GM12873 (cell line): Measurements from ENCODE around the gene OAS1.

Experiments
- TF ChIP-seq, protein P1 (sequence below): IDR thresholded peaks from 2 replicates; pipeline ENCODE4 v1.5.1; 2012; ENCODE audit warnings: low read depth, mild to moderate bottlenecking, moderate library complexity, low read length, control low read depth; ENCODE audit not compliant: insufficient read depth; ENCODE audit errors: missing control alignments

OAS1 gene

GRCh38 chr12:112948806-112949205, 42.0 kb downstream of the OAS1 start:
- TF ChIP-seq, protein P1, sequence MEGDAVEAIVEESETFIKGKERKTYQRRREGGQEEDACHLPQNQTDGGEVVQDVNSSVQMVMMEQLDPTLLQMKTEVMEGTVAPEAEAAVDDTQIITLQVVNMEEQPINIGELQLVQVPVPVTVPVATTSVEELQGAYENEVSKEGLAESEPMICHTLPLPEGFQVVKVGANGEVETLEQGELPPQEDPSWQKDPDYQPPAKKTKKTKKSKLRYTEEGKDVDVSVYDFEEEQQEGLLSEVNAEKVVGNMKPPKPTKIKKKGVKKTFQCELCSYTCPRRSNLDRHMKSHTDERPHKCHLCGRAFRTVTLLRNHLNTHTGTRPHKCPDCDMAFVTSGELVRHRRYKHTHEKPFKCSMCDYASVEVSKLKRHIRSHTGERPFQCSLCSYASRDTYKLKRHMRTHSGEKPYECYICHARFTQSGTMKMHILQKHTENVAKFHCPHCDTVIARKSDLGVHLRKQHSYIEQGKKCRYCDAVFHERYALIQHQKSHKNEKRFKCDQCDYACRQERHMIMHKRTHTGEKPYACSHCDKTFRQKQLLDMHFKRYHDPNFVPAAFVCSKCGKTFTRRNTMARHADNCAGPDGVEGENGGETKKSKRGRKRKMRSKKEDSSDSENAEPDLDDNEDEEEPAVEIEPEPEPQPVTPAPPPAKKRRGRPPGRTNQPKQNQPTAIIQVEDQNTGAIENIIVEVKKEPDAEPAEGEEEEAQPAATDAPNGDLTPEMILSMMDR: no peak

DNA sequence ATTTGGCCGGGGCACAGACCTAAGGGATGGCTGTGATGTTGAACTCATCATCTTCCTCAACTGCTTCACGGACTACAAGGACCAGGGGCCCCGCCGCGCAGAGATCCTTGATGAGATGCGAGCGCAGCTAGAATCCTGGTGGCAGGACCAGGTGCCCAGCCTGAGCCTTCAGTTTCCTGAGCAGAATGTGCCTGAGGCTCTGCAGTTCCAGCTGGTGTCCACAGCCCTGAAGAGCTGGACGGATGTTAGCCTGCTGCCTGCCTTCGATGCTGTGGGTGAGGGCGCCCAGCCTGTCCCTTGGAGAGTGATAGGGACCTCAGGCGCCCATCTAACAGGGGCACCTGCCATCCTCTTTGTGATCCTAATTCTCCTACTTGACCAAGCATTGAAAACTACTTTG, 43.9 kb downstream of the OAS1 start:
- TF ChIP-seq, protein P1: no peak

- TF ChIP-seq, protein P1: no peak
These were observed 54.3 kb downstream of the OAS1 start for GRCh38 chr12:112961074-112961473.

GRCh38 chr12:112961536-112961935, 54.8 kb downstream of the OAS1 start:
- TF ChIP-seq, protein P1: no peak

DNA sequence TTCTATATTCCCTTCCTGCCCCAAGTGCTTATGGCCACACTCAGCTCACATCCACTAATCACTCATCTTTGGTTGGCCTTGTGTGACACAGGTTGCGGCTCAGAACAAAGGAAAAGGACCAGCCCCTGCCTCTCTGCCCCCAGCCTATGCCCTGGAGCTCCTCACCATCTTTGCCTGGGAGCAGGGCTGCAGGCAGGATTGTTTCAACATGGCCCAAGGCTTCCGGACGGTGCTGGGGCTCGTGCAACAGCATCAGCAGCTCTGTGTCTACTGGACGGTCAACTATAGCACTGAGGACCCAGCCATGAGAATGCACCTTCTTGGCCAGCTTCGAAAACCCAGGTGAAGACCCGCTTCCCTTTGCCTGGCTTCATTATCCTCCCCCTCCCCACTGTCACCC, 55.8 kb downstream of the OAS1 start:
- TF ChIP-seq, protein P1: no peak

- TF ChIP-seq, protein P1: no peak
These were observed 56.6 kb downstream of the OAS1 start for GRCh38 chr12:112963227-112963861.

DNA sequence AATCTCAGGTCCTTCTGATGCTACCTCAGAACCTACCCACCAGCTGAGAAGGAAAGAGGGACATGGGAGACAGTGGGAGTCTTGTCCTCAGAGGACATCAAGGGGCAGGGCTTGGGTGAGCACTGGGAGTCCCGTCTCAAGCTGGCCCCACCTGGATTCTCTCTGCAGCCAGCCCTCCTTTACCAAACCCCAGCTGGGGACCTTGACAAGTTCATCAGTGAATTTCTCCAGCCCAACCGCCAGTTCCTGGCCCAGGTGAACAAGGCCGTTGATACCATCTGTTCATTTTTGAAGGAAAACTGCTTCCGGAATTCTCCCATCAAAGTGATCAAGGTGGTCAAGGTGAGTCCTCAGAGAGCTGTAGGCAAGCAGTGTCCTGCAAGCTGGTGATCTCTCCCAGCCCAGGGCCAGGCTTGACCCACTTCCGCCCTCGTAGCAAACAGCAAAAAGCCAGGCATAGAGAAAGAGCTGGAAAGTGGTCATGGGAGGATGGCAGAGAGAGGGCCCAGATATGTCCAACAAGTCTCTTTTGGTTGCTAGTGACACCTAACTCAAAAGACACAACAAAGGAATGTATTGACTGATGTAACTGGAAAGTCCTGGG, 57.4 kb downstream of the OAS1 start:
- TF ChIP-seq, protein P1: no peak
